GM12878 (cell line): ENCODE results near the gene MICA. TPM values are rescaled to one million over a fixed set of nuclear protein-coding genes. Genes with fewer than 3 reads are reported as not detected.

ENCODE experiments used
- ATAC-seq: fragments of 200-7000 bp; cut with Tn5 transposase; 3 replicates; pipeline ENCODE4 v1.9.1; 2020; ENCODE audit warnings: mild to moderate bottlenecking, moderate library complexity
- BruUV-seq: library from RNA; stranded (reverse); fragments of 400-500 nt; replicated peaks from 2 replicates; lab custom pipeline; 2021; lab: Mats Ljungman, UMichigan
- CTCF ChIA-PET: fragments of 300-600 bp; sonication (Branson Sonifier 250); formaldehyde crosslinking; extraction: SDS; loops from one replicate; lab custom pipeline; 2021; ENCODE audit warnings: inconsistent platforms; lab: Yijun Ruan, JAX
- POLR2A ChIA-PET: fragments of 350-600 bp; formaldehyde crosslinking; extraction: SDS; loops from one replicate; lab custom pipeline; 2021; ENCODE audit warnings: inconsistent platforms; lab: Charles Lee
- RAD21 ChIA-PET: fragments of 300-600 bp; sonication (Branson Sonifier 250); formaldehyde crosslinking; loops from one replicate; lab custom pipeline; 2023; ENCODE audit warnings: antibody characterized with exemption; ENCODE audit not compliant: unreplicated experiment; lab: Charles Lee
- SMC1A ChIA-PET: fragments of 300-600 bp; sonication (Branson Sonifier 250); formaldehyde crosslinking; loops from one replicate; lab custom pipeline; 2023; ENCODE audit not compliant: unreplicated experiment, uncharacterized antibody; lab: Charles Lee
- DNase-seq: peaks from one replicate; pipeline ENCODE4 v3.0.0-alpha.2; 2011; ENCODE audit warnings: low read depth, low spot score
- FAIRE-seq: peaks from 3 replicates; lab custom pipeline; 2011; peaks lifted over from hg19 to GRCh38; lab: Jason Lieb, UNC
- H2AFZ ChIP-seq: 2 replicates; pipeline ENCODE4 v1.6.0; 2011; ENCODE audit warnings: low read depth, low read length, control low read depth; ENCODE audit not compliant: control insufficient read depth
- H3K27ac ChIP-seq: 2 replicates; pipeline ENCODE4 v1.5.1; 2011; ENCODE audit warnings: control low read depth; ENCODE audit not compliant: control insufficient read depth, insufficient read depth
- H3K27me3 ChIP-seq, 2 experiments: replicated peaks in 1 of 2; 2 replicates each; pipeline versions ENCODE4 v1.6.0 to v1.6.1; 2011; ENCODE audit warnings: low read length in 1 of 2; ENCODE audit not compliant: control insufficient read depth in 2 of 2, insufficient read depth in 2 of 2
- H3K36me3 ChIP-seq, 2 experiments: 2 replicates each; pipeline ENCODE4 v1.5.1; 2011; ENCODE audit warnings: low read length in 1 of 2; ENCODE audit not compliant: control insufficient read depth in 2 of 2, insufficient read depth in 2 of 2
- H3K4me1 ChIP-seq: 2 replicates; pipeline ENCODE4 v1.6.1; 2011; ENCODE audit warnings: mild to moderate bottlenecking, low read length, moderate library complexity, mixed read lengths; ENCODE audit not compliant: control insufficient read depth, insufficient read depth
- H3K4me2 ChIP-seq: 2 replicates; pipeline ENCODE4 v1.6.0; 2011; ENCODE audit warnings: control low read depth; ENCODE audit not compliant: control insufficient read depth, insufficient read depth
- H3K4me3 ChIP-seq: fragments of 200-600 bp; sonication (generic); 2 replicates; pipeline ENCODE4 v1.5.1; 2016
- H3K79me2 ChIP-seq: 2 replicates; pipeline ENCODE4 v1.6.0; 2011; ENCODE audit warnings: low read length; ENCODE audit not compliant: control insufficient read depth, insufficient read depth
- H3K9ac ChIP-seq: 2 replicates; pipeline ENCODE4 v1.8.0; 2011; ENCODE audit warnings: low read length, control low read depth, mixed read lengths; ENCODE audit not compliant: control insufficient read depth, insufficient read depth
- H3K9me3 ChIP-seq: replicated peaks from 3 replicates; pipeline ENCODE4 v1.5.1; 2011; ENCODE audit warnings: mild to moderate bottlenecking, low read length; ENCODE audit not compliant: control insufficient read depth, insufficient read depth
- H4K20me1 ChIP-seq: 2 replicates; pipeline ENCODE4 v1.6.0; 2011; ENCODE audit not compliant: control insufficient read depth, insufficient read depth
- ATF7 ChIP-seq: fragments of 450-650 bp; IDR thresholded peaks from 2 replicates; pipeline ENCODE4 v1.6.1; 2016; ENCODE audit warnings: low read depth, mild to moderate bottlenecking
- CHD2 ChIP-seq: IDR thresholded peaks from 2 replicates; pipeline ENCODE4 v1.6.1; 2011; ENCODE audit warnings: low read depth, low read length, improper control_type of control experiment, borderline replicate concordance
- CHD4 ChIP-seq: fragments of 200-600 bp; sonication (generic); IDR thresholded peaks from 2 replicates; pipeline ENCODE4 v1.6.1; 2016; ENCODE audit warnings: mild to moderate bottlenecking
- CREB1 ChIP-seq: IDR thresholded peaks from 2 replicates; pipeline ENCODE4 v1.6.1; 2012; ENCODE audit warnings: low read depth, mild to moderate bottlenecking, inconsistent platforms
- CTCF ChIP-seq, 3 experiments: IDR thresholded peaks in 2 of 3; conservative IDR thresholded peaks in 1 of 3; 2 replicates each; pipeline ENCODE4 v1.5.1; 2011; ENCODE audit warnings: low read depth in 3 of 3, low read length in 3 of 3, mild to moderate bottlenecking in 3 of 3, control low read depth in 2 of 3, moderate library complexity in 2 of 3, inconsistent platforms in 1 of 3, mixed read lengths in 1 of 3; ENCODE audit not compliant: control insufficient read depth in 2 of 3, insufficient read depth in 1 of 3; ENCODE audit errors: extremely low read depth in 1 of 3
- E4F1 ChIP-seq: fragments of 450-650 bp; IDR thresholded peaks from 2 replicates; pipeline ENCODE4 v1.6.1; 2018; ENCODE audit warnings: borderline replicate concordance, mild to moderate bottlenecking; ENCODE audit not compliant: partially characterized antibody
- ELK1 ChIP-seq: IDR thresholded peaks from 2 replicates; pipeline ENCODE4 v1.6.1; 2012; ENCODE audit warnings: low read depth, low read length, improper control_type of control experiment
- ESRRA ChIP-seq: IDR thresholded peaks from 2 replicates; pipeline ENCODE4 v1.6.1; 2012; ENCODE audit warnings: mild to moderate bottlenecking, low read length, improper control_type of control experiment
- EZH2 ChIP-seq: IDR thresholded peaks from 2 replicates; pipeline ENCODE4 v1.6.1; 2012; ENCODE audit warnings: low read depth, mild to moderate bottlenecking, control low read depth, inconsistent platforms, low read length, borderline replicate concordance; ENCODE audit not compliant: control insufficient read depth
- NRF1 ChIP-seq: conservative IDR thresholded peaks from 2 replicates; pipeline ENCODE4 v1.6.1; 2011; ENCODE audit warnings: mild to moderate bottlenecking, low read depth, low read length, improper control_type of control experiment
- POLR2AphosphoS2 ChIP-seq: IDR thresholded peaks from 2 replicates; pipeline ENCODE4 v1.6.1; 2011; ENCODE audit warnings: low read depth, mild to moderate bottlenecking, low read length, improper control_type of control experiment, moderate library complexity
- SP1 ChIP-seq: IDR thresholded peaks from one replicate; pipeline ENCODE4 v1.6.1; 2011; ENCODE audit warnings: low read depth, low read length
- SRF ChIP-seq, 2 experiments: IDR thresholded peaks; 2 replicates each; pipeline ENCODE4 v1.6.1; 2011; ENCODE audit warnings: low read depth in 2 of 2, low read length in 2 of 2, mild to moderate bottlenecking in 1 of 2, moderate library complexity in 1 of 2
- ZBTB33 ChIP-seq: fragments of 450-650 bp; IDR thresholded peaks from 2 replicates; pipeline ENCODE4 v1.6.1; 2017; ENCODE audit warnings: mild to moderate bottlenecking
- ZZZ3 ChIP-seq: IDR thresholded peaks from 2 replicates; pipeline ENCODE4 v1.6.1; 2011; ENCODE audit warnings: low read depth; ENCODE audit not compliant: control insufficient read depth, insufficient read length
- WGBS: methylation state at CpG from one replicate; pipeline ENCODE4 v1.1.6; 2016; ENCODE audit warnings: low lambda C conversion rate; ENCODE audit not compliant: insufficient replicate concordance, insufficient coverage; ENCODE audit errors: missing lambda C conversion rate; 5-methylcytosine and 5-hydroxymethylcytosine counted together
- in situ Hi-C: fragments of 300-500 bp; cut with MboI; formaldehyde crosslinking; loops from 9 replicates; pipeline ENCODE4 v1.14.3; 2018; ENCODE audit warnings: mixed read lengths
- intact Hi-C: fragments of 100-400 bp; cut with micrococcal nuclease; formaldehyde crosslinking; loops from one replicate; pipeline ENCODE4 v1.14.2; 2022; ENCODE audit not compliant: unreplicated experiment
- polyA plus RNA-seq, 11 experiments: library from polyadenylated mRNA; depleted of rRNA in 4 of 11; unstranded in 6 of 11; stranded (reverse) in 5 of 11; fragments of >200 nt; fragmentation: Nextera tagmentation in 4 of 11; fragmentation: Illumina TruSeq in 1 of 11; extraction: Ambion mirVana in 4 of 11; extraction: Trizol in 1 of 11; gene quantifications; 1 replicate in 1 of 11; 2 replicates in 10 of 11; pipeline versions ENCODE4 v1.2.1 to v1.2.3, GENCODE V29; 2011 to 2016; ENCODE audit warnings: inconsistent platforms in 2 of 11, missing spikeins in 2 of 11, low read depth in 1 of 11
- total RNA-seq, 4 experiments: library from RNA; depleted of rRNA in 3 of 4; stranded (reverse); fragments of >200 nt in 3 of 4; fragmentation: Illumina TruSeq in 1 of 4; extraction: Trizol in 1 of 4; gene quantifications; 2 replicates each; pipeline versions ENCODE4 v1.2.1 to v1.2.3, GENCODE V29; 2013 to 2021

MICA gene
- total and polyA plus RNA-seq, 10 of the 15 experiments (the other 5 are each of a cell fraction or from before 2014, with no cell fraction given): 3.6 to 10.5 (median 6.9) TPM

GRCh38 chr6:31438222-31438621 is 34.8 kb downstream of the MICA start:
- no peak overlapping the region for H2AFZ ChIP-seq
- H3K36me3 ChIP-seq: no peaks in the 10 kb centered on the region
- intact Hi-C loops (no loop called here), in situ Hi-C loops (no loop called here)
- 46% methylated on average over 2 of the region's 2 CpGs for WGBS
- FAIRE-seq (no peak), DNase-seq (no peak), ATAC-seq (no peak)
- SMC1A ChIA-PET: interaction anchor here (0.8 to 2.2 kb wide), 2 partner anchors 38 to 40 kb away, joined by 3 to 7 read pairs; no protein-coding TSS in a partner anchor
- no peaks in the 10 kb centered on the region for H3K79me2 ChIP-seq
- POLR2A ChIA-PET: no interaction called here
- RAD21 ChIA-PET: no interaction called here
- no TSS peak for BruUV-seq
- no peaks in the 10 kb centered on the region; a peak in 1 of 4 replicates for H3K27me3 ChIP-seq
- H4K20me1 ChIP-seq: no peaks in the 10 kb centered on the region
- H3K27ac ChIP-seq: no peak overlapping the region
- H3K9ac ChIP-seq: no peak overlapping the region
- H3K4me1 ChIP-seq: no peaks in the 10 kb centered on the region
- H3K4me3 ChIP-seq: no peak overlapping the region
- CTCF ChIA-PET: interaction anchor here (0.5 to 2.6 kb wide), 3 partner anchors 38 to 95 kb away, joined by 3 to 21 read pairs (median 12); no protein-coding TSS in a partner anchor
- H3K9me3 ChIP-seq: no peaks in the 10 kb centered on the region; the same call in 1 of the 3 replicates
- no peak overlapping the region for H3K4me2 ChIP-seq
- TF ChIP-seq CHD4: no peak
- TF ChIP-seq SRF (IDR thresholded peaks at IDR 0.05; ENCODE audit: low read depth in 2 of 2, low read length in 2 of 2): no peak
- no peak for TF ChIP-seq NRF1
- TF ChIP-seq ELK1: no peak
- TF ChIP-seq SP1: no peak
- no peak for TF ChIP-seq ZZZ3
- TF ChIP-seq E4F1: no peak
- TF ChIP-seq POLR2AphosphoS2: no peak
- no peak for TF ChIP-seq EZH2
- TF ChIP-seq ATF7: no peak
- no peak for TF ChIP-seq ESRRA
- TF ChIP-seq ZBTB33: no peak
- TF ChIP-seq CHD2: no peak
- no peak for TF ChIP-seq CTCF (IDR thresholded peaks at IDR 0.05 in 2 of 3, conservative IDR thresholded peaks at IDR 0.05 in 1 of 3; ENCODE audit: control insufficient read depth in 2 of 3, extremely low read depth in 1 of 3, insufficient read depth in 1 of 3, low read depth in 3 of 3, low read length in 3 of 3)
- TF ChIP-seq CREB1: no peak
